GM12873 (cell line): ENCODE results near the gene PRORP.

Experiments
- TF ChIP-seq, protein P1 (sequence below): IDR thresholded peaks from 2 replicates; pipeline ENCODE4 v1.5.1; 2012; ENCODE audit warnings: low read depth, mild to moderate bottlenecking, moderate library complexity, low read length, control low read depth; ENCODE audit not compliant: insufficient read depth; ENCODE audit errors: missing control alignments

Gene PRORP

DNA sequence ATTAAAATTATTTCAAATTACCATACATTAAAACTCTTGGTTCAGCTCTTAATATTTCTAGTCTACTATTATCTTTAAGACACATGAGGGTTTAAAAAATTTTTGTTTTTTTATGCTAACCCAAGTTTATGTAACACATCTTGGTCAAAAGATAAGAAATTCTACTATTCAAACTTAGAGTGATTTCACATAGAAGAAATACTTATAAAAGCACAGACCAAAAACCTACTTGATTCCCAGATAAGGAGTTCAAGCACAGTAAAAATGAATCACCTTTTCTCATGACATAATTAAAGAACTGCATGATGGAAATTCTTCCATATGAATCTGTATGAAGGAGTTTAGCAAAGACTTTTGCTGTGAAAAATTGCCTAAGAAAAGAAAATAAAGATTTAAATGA lies 14.5 kb upstream of the PRORP start:
- TF ChIP-seq, protein P1, sequence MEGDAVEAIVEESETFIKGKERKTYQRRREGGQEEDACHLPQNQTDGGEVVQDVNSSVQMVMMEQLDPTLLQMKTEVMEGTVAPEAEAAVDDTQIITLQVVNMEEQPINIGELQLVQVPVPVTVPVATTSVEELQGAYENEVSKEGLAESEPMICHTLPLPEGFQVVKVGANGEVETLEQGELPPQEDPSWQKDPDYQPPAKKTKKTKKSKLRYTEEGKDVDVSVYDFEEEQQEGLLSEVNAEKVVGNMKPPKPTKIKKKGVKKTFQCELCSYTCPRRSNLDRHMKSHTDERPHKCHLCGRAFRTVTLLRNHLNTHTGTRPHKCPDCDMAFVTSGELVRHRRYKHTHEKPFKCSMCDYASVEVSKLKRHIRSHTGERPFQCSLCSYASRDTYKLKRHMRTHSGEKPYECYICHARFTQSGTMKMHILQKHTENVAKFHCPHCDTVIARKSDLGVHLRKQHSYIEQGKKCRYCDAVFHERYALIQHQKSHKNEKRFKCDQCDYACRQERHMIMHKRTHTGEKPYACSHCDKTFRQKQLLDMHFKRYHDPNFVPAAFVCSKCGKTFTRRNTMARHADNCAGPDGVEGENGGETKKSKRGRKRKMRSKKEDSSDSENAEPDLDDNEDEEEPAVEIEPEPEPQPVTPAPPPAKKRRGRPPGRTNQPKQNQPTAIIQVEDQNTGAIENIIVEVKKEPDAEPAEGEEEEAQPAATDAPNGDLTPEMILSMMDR: no peak

DNA sequence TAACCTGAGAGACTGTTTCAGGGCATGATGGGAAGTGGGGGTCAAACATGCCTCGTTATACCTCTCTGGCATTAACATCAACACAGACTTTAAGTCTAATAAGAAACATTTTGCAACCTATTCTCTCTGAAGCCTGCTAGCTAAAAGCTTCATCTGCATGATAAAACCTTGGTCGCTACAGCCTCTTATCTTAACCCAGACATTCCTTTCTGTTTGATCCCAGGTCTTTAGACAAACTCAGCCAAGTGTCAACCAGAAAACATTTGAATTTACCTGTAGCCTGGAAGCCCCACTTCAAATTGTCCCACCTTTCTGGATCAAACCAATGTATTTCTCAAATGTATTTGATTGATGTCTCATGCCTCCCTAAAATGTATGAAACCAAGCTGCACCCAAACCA lies 9.7 kb upstream of the PRORP start:
- TF ChIP-seq, protein P1: no peak

DNA sequence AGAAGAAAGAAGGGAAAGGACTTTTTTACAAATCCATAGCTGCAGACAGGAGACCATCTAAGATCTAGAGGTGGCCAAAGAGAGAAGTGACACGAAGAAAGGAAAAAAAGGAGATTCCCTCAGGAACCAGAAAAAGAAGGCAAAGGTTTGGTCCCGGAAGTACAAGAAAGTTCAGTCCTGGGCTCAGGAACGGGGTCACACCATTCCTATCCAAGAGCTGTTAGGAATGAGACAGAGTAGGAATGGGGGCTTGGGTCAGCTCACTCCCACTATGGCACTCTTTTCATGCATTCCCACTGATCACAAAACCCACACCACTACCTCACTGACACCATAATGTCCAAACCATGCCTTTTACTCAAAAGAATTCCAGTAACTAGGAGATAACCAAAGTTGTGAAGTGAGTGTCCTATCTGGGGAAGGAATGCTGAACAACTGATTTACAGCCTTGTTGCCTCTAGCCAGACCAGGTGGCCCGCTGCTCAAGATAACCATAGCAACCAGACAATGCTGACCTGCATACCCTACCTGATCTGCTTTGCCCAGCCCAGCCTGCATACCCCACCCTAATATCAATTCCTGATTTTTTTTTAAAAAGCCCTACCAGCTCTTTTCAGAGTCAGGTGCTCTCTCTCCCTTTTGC lies 8.9 kb upstream of the PRORP start:
- TF ChIP-seq, protein P1: no peak

DNA sequence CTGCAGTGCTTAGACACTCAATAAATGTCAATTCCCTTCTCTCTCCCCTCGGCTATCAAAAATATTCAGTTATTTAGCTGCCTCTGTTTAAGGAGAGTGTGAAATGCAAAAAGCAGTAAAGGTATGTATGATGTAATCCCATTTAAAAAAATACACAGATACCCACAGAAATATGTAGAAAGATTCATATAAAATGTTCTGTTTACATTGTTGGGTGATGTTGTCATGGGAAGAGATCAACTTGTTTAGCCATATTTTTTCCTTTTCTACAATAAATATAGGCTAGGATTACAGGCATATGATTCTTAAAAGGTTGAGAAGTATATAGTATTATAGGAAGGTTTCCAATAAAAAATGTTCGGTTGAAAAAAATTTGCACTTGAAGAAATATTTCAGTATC lies 8.3 kb upstream of the PRORP start:
- TF ChIP-seq, protein P1: no peak

DNA sequence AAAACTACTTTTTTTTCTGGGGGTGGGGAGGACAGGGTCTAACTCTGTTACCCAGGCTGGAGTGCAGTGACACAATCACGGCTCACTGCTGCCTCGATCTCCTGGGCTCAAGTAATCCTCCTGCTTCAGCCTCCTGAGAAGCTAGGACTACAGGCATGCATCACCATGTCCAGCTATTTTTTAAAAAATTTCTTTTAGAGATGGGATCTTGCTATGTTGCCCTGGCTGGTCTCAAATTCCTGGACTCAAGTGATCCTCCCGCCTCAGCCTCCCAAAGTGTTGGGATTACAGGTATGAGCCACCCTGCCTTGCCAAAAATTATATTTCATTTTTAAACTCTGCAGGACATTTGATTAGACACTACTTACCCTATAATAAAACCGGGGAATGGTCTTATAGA lies 6.1 kb upstream of the PRORP start:
- TF ChIP-seq, protein P1: no peak

DNA sequence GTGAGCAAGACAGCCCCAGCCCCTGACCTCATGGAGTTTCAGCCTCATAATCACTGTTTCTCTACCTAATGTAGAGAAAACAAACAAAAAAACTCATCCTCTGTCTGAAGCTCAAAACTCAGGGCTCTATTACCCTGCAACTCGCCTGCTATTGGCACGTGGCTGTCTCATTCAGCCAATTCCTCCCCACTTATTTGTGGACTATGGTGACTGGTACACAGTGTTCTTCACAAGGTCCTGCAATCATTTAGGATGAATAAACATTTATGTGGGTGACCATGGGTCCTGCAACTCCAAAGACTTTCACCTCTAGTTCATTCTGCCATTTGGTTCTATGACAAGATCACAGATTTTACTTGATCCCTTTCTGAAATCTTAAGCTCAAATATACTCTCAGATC lies 5.2 kb upstream of the PRORP start:
- TF ChIP-seq, protein P1: no peak

DNA sequence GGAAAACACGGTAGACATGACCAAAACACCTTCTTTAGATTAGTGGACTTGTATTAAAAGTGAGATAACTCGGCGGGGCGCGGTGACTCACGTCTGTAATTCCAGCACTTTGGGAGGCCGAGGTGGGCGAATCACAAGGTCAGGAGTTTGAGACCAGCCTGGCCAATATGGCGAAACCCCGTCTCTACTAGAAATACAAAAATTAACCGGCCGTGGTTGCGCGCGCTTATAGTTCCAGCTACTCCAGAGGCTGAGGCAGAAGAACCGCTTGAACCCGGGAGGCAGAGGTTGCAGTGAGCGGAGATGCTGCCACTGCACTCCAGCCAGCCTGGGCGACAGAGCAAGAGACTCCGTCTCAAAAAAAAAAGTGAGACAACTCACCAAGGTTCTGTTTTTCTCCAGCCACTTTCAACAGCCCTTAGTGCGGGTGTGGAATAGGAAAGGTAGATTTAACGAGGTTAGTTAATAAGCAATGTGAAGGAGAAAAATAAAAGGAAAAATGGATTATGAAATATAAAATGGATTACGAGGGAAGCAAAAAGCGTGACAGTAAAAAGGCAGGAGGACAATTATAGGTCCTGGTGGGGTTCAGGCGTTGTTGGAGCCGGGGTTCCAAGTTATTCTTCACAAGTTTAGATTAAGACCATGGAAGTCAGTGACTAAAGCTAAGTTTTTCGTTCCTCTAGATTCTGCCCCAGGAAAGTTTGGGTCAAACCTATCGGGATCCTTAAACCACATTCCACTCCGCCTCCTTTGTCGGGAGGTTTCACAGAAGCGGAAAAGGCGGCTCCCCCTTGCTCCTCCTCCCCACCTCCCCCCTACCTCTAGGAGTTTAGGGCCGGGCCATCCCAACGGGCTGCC lies 1.1 kb upstream of the PRORP start:
- TF ChIP-seq, protein P1: no peak
